GM10248 (cell line): ENCODE results near the gene PSTPIP1.

Source experiments
- CTCF ChIA-PET: fragments of 300-600 bp; sonication (Branson Sonifier 250); formaldehyde crosslinking; extraction: SDS; loops from one replicate; lab custom pipeline; 2021; ENCODE audit warnings: antibody characterized with exemption; lab: Yijun Ruan, JAX
- POLR2A ChIA-PET: fragments of 350-650 bp; sonication (Branson Sonifier 250); formaldehyde crosslinking; extraction: SDS; loops from one replicate; lab custom pipeline; 2020; ENCODE audit warnings: antibody characterized with exemption; lab: Yijun Ruan, JAX
- DNase-seq: peaks from one replicate; pipeline ENCODE4 v3.0.0; 2012; ENCODE audit errors: extremely low spot score
- CTCF ChIP-seq: IDR thresholded peaks from 2 replicates; pipeline ENCODE4 v1.5.1; 2012; ENCODE audit warnings: mild to moderate bottlenecking, low read depth; ENCODE audit errors: extremely low read depth, missing control alignments, control extremely low read depth

The PSTPIP1 gene

DNA sequence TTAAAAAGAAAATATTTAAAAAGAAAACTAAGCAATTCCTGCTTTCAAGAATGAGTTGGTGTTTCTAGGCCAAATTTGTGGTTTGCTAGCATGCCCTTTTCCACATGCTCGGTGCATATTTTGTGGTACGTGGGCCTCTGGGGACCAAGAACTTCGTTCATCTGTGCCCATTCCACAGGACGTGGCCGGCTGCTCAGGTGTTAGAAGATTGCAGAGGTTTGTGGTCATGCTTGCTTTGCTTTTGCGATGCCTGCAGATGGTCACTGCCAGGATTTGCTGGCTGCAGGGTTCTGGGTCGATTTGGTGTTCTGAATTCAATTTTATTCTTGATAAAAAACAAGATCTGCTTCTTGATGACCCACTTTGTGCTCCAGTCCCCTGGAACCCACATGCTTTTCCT is 7.5 kb downstream of the PSTPIP1 start:
- POLR2A ChIA-PET, result no interaction called here
- CTCF ChIA-PET, result interaction anchor here (0.9 kb wide), 1 partner anchor 541 kb away, joined by 3 read pairs; no protein-coding TSS in a partner anchor
- no peak for TF ChIP-seq CTCF
- DNase-seq, result no peak

- DNase-seq, result peak; percentile 69
- POLR2A ChIA-PET, result no interaction called here
- no peak for TF ChIP-seq CTCF
- CTCF ChIA-PET, result interaction anchor here (0.9 to 1.3 kb wide), 3 partner anchors 27 to 540 kb away, joined by 3 to 4 read pairs (median 3); no protein-coding TSS in a partner anchor
Observed at GRCh38 chr15:77002954-77003912, 8.3 kb downstream of the PSTPIP1 start.

DNA sequence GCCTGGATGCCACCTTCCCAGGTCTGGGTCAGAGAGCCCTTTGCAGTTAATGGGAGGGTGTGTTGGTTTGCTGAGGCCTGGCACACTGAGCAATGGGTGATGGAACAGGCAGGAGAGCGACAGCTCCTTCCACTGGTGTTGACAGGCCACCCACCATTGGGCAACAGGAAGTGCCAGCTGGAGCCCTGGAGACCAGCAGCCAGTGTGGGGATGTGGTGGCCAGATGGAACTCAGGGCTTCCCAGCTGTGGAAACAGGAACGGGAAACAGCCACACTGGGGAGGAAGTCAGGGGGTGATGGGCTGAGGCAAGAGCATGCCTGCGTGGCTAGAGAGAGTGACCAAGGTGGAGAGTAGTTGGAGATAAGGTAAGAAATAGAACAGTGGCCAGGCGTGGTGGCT is 9.3 kb downstream of the PSTPIP1 start:
- no peak for DNase-seq
- ChIA-PET CTCF (interaction anchor here (1.0 to 7.3 kb wide), 4 partner anchors 9 to 31 kb away, joined by 3 to 41 read pairs (median 4); no protein-coding TSS in a partner anchor), POLR2A (no interaction called here)
- no peak for TF ChIP-seq CTCF

GRCh38 chr15:77009176-77009575 is 14.2 kb downstream of the PSTPIP1 start:
- ChIA-PET POLR2A (no interaction called here), CTCF (interaction anchor here (1.6 to 7.3 kb wide), 2 partner anchors 14 to 624 kb away, joined by 4 to 41 read pairs; partner anchors contain the start of gene LINGO1)
- no peak for TF ChIP-seq CTCF
- DNase-seq, result no peak

DNA sequence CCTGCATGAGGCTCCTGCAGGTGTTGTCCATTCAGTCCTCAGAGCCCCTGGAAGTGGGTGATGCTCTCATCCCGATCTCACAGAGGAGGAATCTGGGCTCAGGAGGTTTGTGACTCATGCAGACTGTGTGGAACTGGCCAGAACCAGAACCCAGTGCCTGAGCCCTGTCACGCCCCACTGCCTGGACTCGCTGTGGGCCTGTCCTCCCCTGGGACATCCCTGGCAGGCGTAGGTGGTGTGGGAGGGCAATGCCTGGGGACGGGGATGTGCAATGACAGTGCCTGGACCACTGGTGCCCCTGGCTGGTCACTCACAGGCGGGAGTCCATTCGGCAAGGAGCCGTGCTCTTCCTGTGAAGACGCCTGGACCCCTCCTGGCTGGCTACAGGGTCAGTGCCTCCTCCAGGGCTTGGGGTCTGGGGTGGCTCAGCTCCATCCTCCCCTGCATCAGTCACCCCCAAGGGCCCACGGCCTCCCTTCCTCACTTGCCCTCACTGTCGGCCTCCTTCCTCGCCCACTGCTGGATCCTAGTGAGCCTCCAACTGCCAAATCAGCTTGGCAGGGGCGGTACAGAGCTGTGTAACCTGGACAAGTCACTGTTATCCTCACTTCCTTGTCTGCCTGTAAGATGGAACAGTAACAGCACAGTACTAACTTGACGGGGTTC is 14.9 kb downstream of the PSTPIP1 start:
- DNase-seq, result no peak
- ChIA-PET POLR2A (no interaction called here), CTCF (interaction anchor here (1.5 to 7.3 kb wide), 3 partner anchors 13 to 26 kb away, joined by 3 to 41 read pairs (median 5); no protein-coding TSS in a partner anchor)
- TF ChIP-seq CTCF, result no peak

- no peak for DNase-seq
- ChIA-PET POLR2A (no interaction called here), CTCF (interaction anchor here (1.0 to 7.3 kb wide), 5 partner anchors 13 to 34 kb away, joined by 3 to 41 read pairs (median 3); no protein-coding TSS in a partner anchor)
- TF ChIP-seq CTCF, result no peak
Observed at GRCh38 chr15:77010312-77010686, 15.4 kb downstream of the PSTPIP1 start.
